Measurements from ENCODE around the gene IMMP2L.

The IMMP2L gene

GRCh38 chr7:110888641-110889040 lies 673.7 kb downstream of the IMMP2L start:
- no peak for TF ChIP-seq CTCF (IDR thresholded peaks at IDR 0.05; ENCODE audit: borderline replicate concordance, insufficient read depth, low read depth, low read length)
- H3K4me3 ChIP-seq (ENCODE audit: low read depth, low read length): no peak overlapping the region

- no peak overlapping the region for H3K4me3 ChIP-seq (ENCODE audit: low read depth, low read length)
- TF ChIP-seq CTCF (IDR thresholded peaks at IDR 0.05; ENCODE audit: borderline replicate concordance, insufficient read depth, low read depth, low read length): no peak
These were observed 676.8 kb downstream of the IMMP2L start for GRCh38 chr7:110885474-110885873.

- no peak overlapping the region for H3K4me3 ChIP-seq (ENCODE audit: low read depth, low read length)
- TF ChIP-seq CTCF (IDR thresholded peaks at IDR 0.05; ENCODE audit: borderline replicate concordance, insufficient read depth, low read depth, low read length): no peak
These were observed 680.6 kb downstream of the IMMP2L start for GRCh38 chr7:110881721-110882120.

GRCh38 chr7:110880971-110881370 lies 681.3 kb downstream of the IMMP2L start:
- H3K4me3 ChIP-seq (ENCODE audit: low read depth, low read length): no peak overlapping the region
- no peak for TF ChIP-seq CTCF (IDR thresholded peaks at IDR 0.05; ENCODE audit: borderline replicate concordance, insufficient read depth, low read depth, low read length)

- H3K4me3 ChIP-seq (ENCODE audit: low read depth, low read length): no peak overlapping the region
- no peak for TF ChIP-seq CTCF (IDR thresholded peaks at IDR 0.05; ENCODE audit: borderline replicate concordance, insufficient read depth, low read depth, low read length)
These were observed 685.3 kb downstream of the IMMP2L start for GRCh38 chr7:110877016-110877415.

- TF ChIP-seq CTCF (IDR thresholded peaks at IDR 0.05; ENCODE audit: borderline replicate concordance, insufficient read depth, low read depth, low read length): no peak
- no peak overlapping the region for H3K4me3 ChIP-seq (ENCODE audit: low read depth, low read length)
These were observed 686.9 kb downstream of the IMMP2L start for GRCh38 chr7:110875346-110875745.

GRCh38 chr7:110871856-110872255 lies 690.4 kb downstream of the IMMP2L start:
- no peak overlapping the region for H3K4me3 ChIP-seq (ENCODE audit: low read depth, low read length)
- TF ChIP-seq CTCF (IDR thresholded peaks at IDR 0.05; ENCODE audit: borderline replicate concordance, insufficient read depth, low read depth, low read length): no peak

Data from GM12875 (cell line).